Fibroblast of skin of abdomen (primary cell): ENCODE data around the gene MCUR1.
A peak's percentile ranks its signal among the peaks of the same experiment; 100 is the strongest.
"Not testable (repeated sequence)": the region's sequence is repeated elsewhere in the genome, so short reads cannot be mapped to it uniquely, and the experiment has no call there.

Source experiments
- DNase-seq: peaks from one replicate; pipeline ENCODE4 v3.0.0-alpha.2; 2013

MCUR1 gene

GRCh38 chr6:13776602-13777001 is 37.8 kb downstream of the MCUR1 start:
- no peak for DNase-seq

DNA sequence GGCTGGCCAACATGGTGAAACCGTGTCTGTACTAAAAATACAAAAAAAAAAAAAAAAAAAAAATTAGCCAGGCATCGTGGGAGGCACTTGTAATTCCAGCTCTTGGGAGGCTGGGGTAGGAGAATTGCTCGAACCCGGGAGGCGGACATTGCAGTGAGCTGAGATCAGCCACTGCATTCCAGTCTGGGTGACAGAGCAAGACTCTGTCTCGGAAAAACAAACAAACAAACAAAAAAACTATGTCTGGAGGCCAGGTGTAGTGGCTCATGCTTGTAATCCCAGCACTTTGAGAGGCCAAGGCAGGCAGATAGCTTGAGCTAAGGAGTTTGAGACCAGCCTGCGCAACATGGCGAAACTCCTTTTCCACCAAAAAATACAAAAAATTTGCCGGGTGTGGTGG is 38.9 kb downstream of the MCUR1 start:
- not testable (repeated sequence) for DNase-seq

GRCh38 chr6:13772358-13773030 is 41.9 kb downstream of the MCUR1 start:
- not testable (repeated sequence) for DNase-seq

GRCh38 chr6:13769655-13770053 is 44.7 kb downstream of the MCUR1 start:
- no peak for DNase-seq

GRCh38 chr6:13769034-13769654 is 45.2 kb downstream of the MCUR1 start:
- no peak for DNase-seq

- DNase-seq: peak; percentile 58
Observed at GRCh38 chr6:13767121-13767808, 47.1 kb downstream of the MCUR1 start.

GRCh38 chr6:13766201-13766634 is 48.1 kb downstream of the MCUR1 start:
- peak; percentile 84 for DNase-seq

DNA sequence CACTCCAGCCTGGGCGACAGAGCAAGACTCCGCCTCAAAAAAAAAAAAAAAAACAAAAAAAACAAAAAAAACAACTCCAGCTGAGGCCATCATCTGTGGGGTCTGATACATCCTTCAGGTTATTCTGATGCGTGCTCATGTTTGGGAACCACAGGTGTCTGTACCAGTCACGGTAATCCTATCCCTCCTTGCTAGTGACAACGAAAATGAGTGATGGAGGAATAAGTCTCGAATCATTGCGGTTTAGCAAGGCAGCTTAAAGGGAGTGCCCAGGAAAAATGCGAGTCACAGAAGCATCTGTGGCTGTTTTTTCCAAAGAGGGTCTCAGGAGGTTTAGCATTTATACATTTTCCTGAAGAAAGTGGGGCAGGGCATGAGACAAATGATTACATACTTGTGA is 48.8 kb downstream of the MCUR1 start:
- DNase-seq: peak; percentile 51

- no peak for DNase-seq
Observed at GRCh38 chr6:13764996-13765395, 49.4 kb downstream of the MCUR1 start.

DNA sequence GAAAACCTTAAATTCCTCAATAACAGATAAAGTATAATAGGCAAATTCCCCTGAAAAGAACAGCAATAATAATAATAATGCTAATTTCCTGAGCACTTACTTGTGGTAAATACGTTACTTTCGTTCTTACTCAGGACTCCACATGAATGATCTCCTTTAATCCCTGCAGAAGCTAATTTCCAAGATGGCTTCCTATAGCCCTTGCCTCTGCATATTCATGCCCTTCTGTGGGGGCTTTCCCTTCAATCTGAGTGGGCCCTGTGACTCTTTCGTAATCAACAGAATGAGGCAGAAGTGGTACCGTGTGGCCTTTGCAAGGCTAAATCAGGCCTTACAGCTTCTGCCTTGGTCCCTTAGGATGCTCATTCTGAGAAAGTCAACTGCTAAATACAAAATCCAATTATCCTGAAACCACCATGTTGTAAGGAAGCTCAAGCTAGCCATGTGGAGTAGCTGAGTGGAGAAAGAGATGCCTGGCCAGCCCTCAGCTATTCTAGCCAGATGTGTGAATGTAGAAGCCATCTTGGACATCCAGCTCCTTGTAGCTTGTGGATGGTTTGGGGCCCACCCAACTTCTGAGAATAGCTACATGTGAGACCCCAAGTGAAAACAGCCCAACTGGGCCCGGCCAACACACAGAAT is 50.5 kb downstream of the MCUR1 start:
- no peak for DNase-seq

- peak; percentile 98 for DNase-seq
Observed at GRCh38 chr6:13762611-13763441, 51.5 kb downstream of the MCUR1 start.

- DNase-seq: peak; percentile 72
Observed at GRCh38 chr6:13761361-13762036, 52.9 kb downstream of the MCUR1 start.

- peak; percentile 49 for DNase-seq
Observed at GRCh38 chr6:13760307-13761304, 53.8 kb downstream of the MCUR1 start.

GRCh38 chr6:13759025-13759424 is 55.3 kb downstream of the MCUR1 start:
- no peak for DNase-seq

DNA sequence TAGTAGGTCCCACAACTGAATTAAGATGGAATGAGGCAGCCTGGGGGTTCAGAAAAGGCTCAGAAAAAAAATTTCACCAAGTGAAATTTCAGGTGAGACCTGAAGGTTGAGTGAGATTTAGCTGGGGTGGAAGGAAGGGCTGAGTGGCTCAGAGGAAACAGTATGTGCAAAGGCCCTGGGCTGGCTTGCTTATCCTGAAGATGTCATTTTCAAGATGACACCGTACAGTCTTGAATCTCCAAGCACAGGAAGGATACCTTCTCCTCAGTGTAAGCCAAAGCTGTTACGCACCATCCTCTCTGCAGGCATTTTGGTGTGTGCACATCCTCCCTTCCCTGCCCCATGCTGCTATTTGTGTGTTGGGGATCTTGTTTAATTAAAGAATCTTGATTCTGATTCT is 59.7 kb downstream of the MCUR1 start:
- no peak for DNase-seq

DNA sequence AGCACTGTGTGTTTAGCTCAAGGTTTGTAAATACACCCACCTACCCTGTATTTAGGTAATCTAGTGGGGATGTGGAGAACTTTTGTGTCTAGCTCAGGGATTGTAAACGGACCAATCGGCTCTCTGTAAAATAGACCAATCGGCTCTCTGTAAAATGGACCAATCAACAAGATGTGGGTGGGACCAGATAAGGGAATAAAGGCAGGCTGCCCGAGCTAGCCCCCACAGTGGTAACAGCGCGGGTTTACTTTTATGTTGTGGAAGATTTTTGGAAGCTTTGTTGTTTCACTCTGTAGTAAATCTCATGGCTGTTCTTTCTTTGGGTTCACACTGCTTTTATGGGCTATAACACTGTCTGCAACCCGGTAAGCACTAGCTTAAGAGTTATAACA is 70.6 kb downstream of the MCUR1 start:
- DNase-seq: no peak

DNA sequence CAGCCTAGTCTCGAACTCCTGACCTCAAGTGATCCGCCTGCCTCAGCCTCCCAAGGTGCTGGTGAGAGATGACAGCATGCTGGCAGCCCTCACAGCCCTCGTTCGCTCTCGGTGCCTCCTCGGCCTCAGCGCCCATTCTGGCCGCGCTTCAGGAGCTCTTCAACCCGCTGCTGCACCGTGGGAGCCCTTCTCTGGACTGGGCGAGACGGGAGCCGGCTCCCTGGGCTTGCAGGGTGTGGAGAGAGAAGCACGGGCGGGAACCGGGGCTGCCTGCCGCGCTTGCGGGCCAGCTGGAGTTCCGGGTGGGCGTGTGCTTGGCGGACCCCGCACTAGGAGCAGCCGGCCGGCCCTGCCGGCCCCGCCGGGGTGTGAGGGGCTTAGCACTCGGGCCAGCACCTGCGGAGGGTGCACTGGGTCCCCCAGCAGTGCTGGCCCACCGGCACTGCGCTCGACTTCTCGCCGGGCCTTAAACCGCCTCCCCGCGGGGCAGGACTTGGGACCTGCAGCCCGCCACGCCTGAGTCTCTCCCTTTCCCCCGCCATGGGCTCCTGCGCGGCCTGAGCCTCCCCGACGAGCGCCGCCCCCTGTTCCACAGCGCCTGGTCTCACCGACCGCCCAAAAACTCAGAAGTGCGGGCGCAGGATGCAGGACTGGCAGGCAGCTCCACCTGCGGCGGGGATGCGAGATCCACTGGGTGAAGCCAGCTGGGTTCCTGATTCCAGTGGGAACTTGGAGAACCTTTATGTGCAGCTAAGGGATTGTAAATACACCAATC is 71.2 kb downstream of the MCUR1 start:
- no peak for DNase-seq

GRCh38 chr6:13741365-13741764 is 73.0 kb downstream of the MCUR1 start:
- no peak for DNase-seq
